WI38 (cell line): ENCODE measurements around the gene ICE1.

Experiments used
- H3K4me3 ChIP-seq: 2 replicates; pipeline ENCODE4 v1.5.1; 2011; ENCODE audit warnings: low read depth, mild to moderate bottlenecking, control low read depth, low read length
- CTCF ChIP-seq: IDR thresholded peaks from 2 replicates; pipeline ENCODE4 v1.5.1; 2012; ENCODE audit warnings: low read depth, mild to moderate bottlenecking, control low read depth, low read length

ICE1 gene

GRCh38 chr5:5421961-5422818 lies at the start of gene ICE1:
Gene ICE1 (plus strand): TSS chr5:5422677. CDS start chr5:5422916, 239 bp downstream.
- TF ChIP-seq CTCF: no peak
- H3K4me3 ChIP-seq: peak within 1 kb of the TSS; percentile 99

- no peak overlapping the region for H3K4me3 ChIP-seq
- TF ChIP-seq CTCF: no peak
These were observed 49.5 kb upstream of the ICE1 start for GRCh38 chr5:5372930-5373329.

- H3K4me3 ChIP-seq: no peak overlapping the region
- TF ChIP-seq CTCF: no peak
These were observed 49.0 kb upstream of the ICE1 start for GRCh38 chr5:5373351-5373989.

- no peak overlapping the region for H3K4me3 ChIP-seq
- TF ChIP-seq CTCF: no peak
These were observed 48.3 kb upstream of the ICE1 start for GRCh38 chr5:5374009-5374715.

GRCh38 chr5:5377780-5378179 lies 44.7 kb upstream of the ICE1 start:
- TF ChIP-seq CTCF: no peak
- H3K4me3 ChIP-seq: no peak overlapping the region

GRCh38 chr5:5378531-5378930 lies 43.9 kb upstream of the ICE1 start:
- H3K4me3 ChIP-seq: no peak overlapping the region
- no peak for TF ChIP-seq CTCF

GRCh38 chr5:5380298-5380697 lies 42.2 kb upstream of the ICE1 start:
- H3K4me3 ChIP-seq: no peak overlapping the region
- no peak for TF ChIP-seq CTCF
